DND-41 (cell line): Measurements from ENCODE around the gene SP8.

Experiments
- ATAC-seq: fragments of 200-7000 bp; cut with Tn5 transposase; 3 replicates; pipeline ENCODE4 v1.9.1; 2021; ENCODE audit warnings: low read depth; ENCODE audit not compliant: insufficient read depth
- DNase-seq: peaks from one replicate; pipeline ENCODE4 v3.0.0-alpha.2; 2020
- H2AFZ ChIP-seq: 2 replicates; pipeline ENCODE4 v1.6.0; 2012; ENCODE audit warnings: low read depth, low read length
- H3K27ac ChIP-seq: 2 replicates; pipeline ENCODE4 v1.5.1; 2012; ENCODE audit warnings: low read length, inconsistent platforms
- H3K27me3 ChIP-seq: fragments of 200-600 bp; sonication (generic); 2 replicates; pipeline ENCODE4 v1.6.0; 2012; ENCODE audit warnings: low read length, mild to moderate bottlenecking, inconsistent platforms; ENCODE audit not compliant: insufficient read depth, poor library complexity
- H3K36me3 ChIP-seq: 2 replicates; pipeline ENCODE4 v1.5.1; 2012; ENCODE audit warnings: low read length, inconsistent platforms; ENCODE audit not compliant: insufficient read depth
- H3K4me1 ChIP-seq: 2 replicates; pipeline ENCODE4 v1.5.1; 2012; ENCODE audit warnings: mild to moderate bottlenecking, low read length; ENCODE audit not compliant: insufficient read depth
- H3K4me2 ChIP-seq: 2 replicates; pipeline ENCODE4 v1.6.0; 2012; ENCODE audit warnings: mild to moderate bottlenecking, moderate library complexity, low read length, inconsistent platforms; ENCODE audit not compliant: insufficient read depth
- H3K4me3 ChIP-seq, 2 experiments: fragments of 200-600 bp in 1 of 2; shearing (Covaris generic) in 1 of 2; 2 replicates each; pipeline ENCODE4 v1.5.1; 2012 to 2016; ENCODE audit warnings: inconsistent platforms in 2 of 2, low read length in 2 of 2, mild to moderate bottlenecking in 2 of 2, low read depth in 1 of 2, moderate library complexity in 1 of 2
- H3K79me2 ChIP-seq: 2 replicates; pipeline ENCODE4 v1.6.0; 2012; ENCODE audit warnings: low read length, inconsistent platforms; ENCODE audit not compliant: insufficient read depth
- H3K9ac ChIP-seq: 2 replicates; pipeline ENCODE4 v1.6.0; 2012; ENCODE audit warnings: low read depth, mild to moderate bottlenecking, inconsistent platforms, low read length, moderate library complexity
- H3K9me3 ChIP-seq: 2 replicates; pipeline ENCODE4 v1.5.1; 2012; ENCODE audit warnings: low read length, moderate library complexity, mild to moderate bottlenecking, inconsistent platforms; ENCODE audit not compliant: insufficient read depth, severe bottlenecking
- H4K20me1 ChIP-seq: 2 replicates; pipeline ENCODE4 v1.6.0; 2012; ENCODE audit warnings: low read length; ENCODE audit not compliant: insufficient read depth
- CTCF ChIP-seq: IDR thresholded peaks from 2 replicates; pipeline ENCODE4 v1.5.1; 2012; ENCODE audit warnings: borderline replicate concordance, low read length, moderate library complexity, mild to moderate bottlenecking; ENCODE audit not compliant: poor library complexity, severe bottlenecking; ENCODE audit errors: extremely low read depth
- EZH2 ChIP-seq: IDR thresholded peaks from 3 replicates; pipeline ENCODE4 v1.6.1; 2012; ENCODE audit warnings: borderline replicate concordance, low read depth, mild to moderate bottlenecking, moderate library complexity, low read length, inconsistent platforms; ENCODE audit not compliant: severe bottlenecking

The SP8 gene

GRCh38 chr7:20778063-20778721, 8.5 kb downstream of the SP8 start:
- no peaks in the 10 kb centered on the region for H3K36me3 ChIP-seq
- no peak for ATAC-seq
- no peak overlapping the region for H2AFZ ChIP-seq
- H3K4me1 ChIP-seq = no peaks in the 10 kb centered on the region
- H3K4me2 ChIP-seq = no peak overlapping the region
- no peaks in the 10 kb centered on the region for H3K79me2 ChIP-seq
- H3K9ac ChIP-seq = no peak overlapping the region
- H4K20me1 ChIP-seq = no peaks in the 10 kb centered on the region
- DNase-seq = no peak
- no peak for TF ChIP-seq CTCF
- TF ChIP-seq EZH2 = no peak
- no peaks in the 10 kb centered on the region for H3K27me3 ChIP-seq
- H3K27ac ChIP-seq = no peak overlapping the region
- no peaks in the 10 kb centered on the region for H3K9me3 ChIP-seq
- no peak overlapping the region for H3K4me3 ChIP-seq

GRCh38 chr7:20777377-20778062, 9.2 kb downstream of the SP8 start:
- Histone ChIP-seq H4K20me1 (no peaks in the 10 kb centered on the region), H3K79me2 (no peaks in the 10 kb centered on the region), H2AFZ (no peak overlapping the region), H3K4me2 (no peak overlapping the region), H3K27me3 (no peaks in the 10 kb centered on the region), H3K9me3 (no peaks in the 10 kb centered on the region), H3K9ac (no peak overlapping the region), H3K36me3 (no peaks in the 10 kb centered on the region), H3K4me1 (no peaks in the 10 kb centered on the region), H3K27ac (no peak overlapping the region), H3K4me3 (no peak overlapping the region)
- DNase-seq (no peak), ATAC-seq (no peak)
- no peak for TF ChIP-seq EZH2
- TF ChIP-seq CTCF = no peak

GRCh38 chr7:20776942-20777341, 9.7 kb downstream of the SP8 start:
- no peak for ATAC-seq
- Histone ChIP-seq H3K79me2 (no peaks in the 10 kb centered on the region), H3K4me3 (no peak overlapping the region)

More at GRCh38 chr7:20776942-20777341, 9.7 kb downstream of the SP8 start:
- Histone ChIP-seq H3K4me2 (no peak overlapping the region), H3K27me3 (no peaks in the 10 kb centered on the region), H3K4me1 (no peaks in the 10 kb centered on the region), H2AFZ (no peak overlapping the region), H3K9me3 (no peaks in the 10 kb centered on the region), H3K36me3 (no peaks in the 10 kb centered on the region), H4K20me1 (no peaks in the 10 kb centered on the region), H3K9ac (no peak overlapping the region), H3K27ac (no peak overlapping the region)
- no peak for DNase-seq
- TF ChIP-seq EZH2 = no peak
- TF ChIP-seq CTCF = no peak
